GM21360 (cell line): Measurements from ENCODE around the gene ZIC5.

Experiments used
- ATAC-seq: cut with Tn5 transposase; IDR thresholded peaks from one replicate; pipeline ENCODE4 v1.9.1; 2021; ENCODE audit warnings: mild to moderate bottlenecking, moderate library complexity; ENCODE audit not compliant: unreplicated experiment

The ZIC5 gene

GRCh38 chr13:99971576-99972189 is at the start of gene ZIC5:
ZIC5 (minus strand) TSS chr13:99971767; CDS start chr13:99971603, 164 bp downstream.
- ATAC-seq: no peak

GRCh38 chr13:100019780-100020356 is 48.3 kb upstream of the ZIC5 start:
- ATAC-seq: no peak

DNA sequence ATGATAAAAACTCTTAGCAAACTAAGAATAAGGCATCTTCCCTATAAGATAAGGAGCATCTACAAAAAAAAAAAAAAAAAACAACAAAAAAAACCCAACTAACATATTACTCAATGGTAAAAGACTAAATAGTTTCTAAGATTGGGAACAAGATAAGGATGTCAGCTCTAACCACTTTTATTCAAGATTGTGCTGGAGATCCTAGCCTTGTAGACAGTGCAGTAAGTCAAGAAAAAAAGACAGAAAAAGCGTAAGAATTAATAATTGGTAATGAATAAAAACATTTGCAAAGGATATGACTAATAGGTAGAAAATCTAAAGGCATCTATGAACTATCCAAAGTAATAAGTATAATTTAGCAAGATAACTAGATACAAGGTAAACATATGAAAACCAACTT is 43.1 kb upstream of the ZIC5 start:
- ATAC-seq: no peak

- no peak for ATAC-seq
Observed at GRCh38 chr13:99998261-99998660, 26.7 kb upstream of the ZIC5 start.

DNA sequence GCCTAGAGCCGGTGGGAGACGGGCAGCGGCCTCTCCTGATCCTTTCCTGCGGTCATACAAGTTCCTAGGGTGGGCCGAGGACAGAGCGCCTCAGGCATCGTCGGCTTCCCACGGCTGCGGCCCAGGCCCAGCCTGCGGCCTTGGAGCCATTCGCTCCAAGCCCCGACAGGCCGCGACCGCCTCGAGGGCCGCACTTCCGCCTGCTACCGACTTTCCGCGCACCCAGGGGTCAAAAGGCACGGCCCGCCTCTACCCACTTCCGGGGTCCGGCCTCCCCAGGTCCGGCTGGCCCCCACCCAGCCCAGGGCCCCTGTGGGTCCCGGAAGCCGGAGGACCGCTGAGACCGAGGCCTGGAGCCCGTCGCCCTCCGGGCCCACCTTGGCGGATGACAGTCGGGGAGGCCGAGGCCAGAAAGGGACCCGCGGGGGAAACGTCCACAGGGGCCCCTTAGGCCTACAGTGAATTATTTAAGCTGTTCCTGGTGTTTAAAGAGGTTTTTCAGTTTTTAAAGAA is 26.2 kb upstream of the ZIC5 start:
- no peak for ATAC-seq

DNA sequence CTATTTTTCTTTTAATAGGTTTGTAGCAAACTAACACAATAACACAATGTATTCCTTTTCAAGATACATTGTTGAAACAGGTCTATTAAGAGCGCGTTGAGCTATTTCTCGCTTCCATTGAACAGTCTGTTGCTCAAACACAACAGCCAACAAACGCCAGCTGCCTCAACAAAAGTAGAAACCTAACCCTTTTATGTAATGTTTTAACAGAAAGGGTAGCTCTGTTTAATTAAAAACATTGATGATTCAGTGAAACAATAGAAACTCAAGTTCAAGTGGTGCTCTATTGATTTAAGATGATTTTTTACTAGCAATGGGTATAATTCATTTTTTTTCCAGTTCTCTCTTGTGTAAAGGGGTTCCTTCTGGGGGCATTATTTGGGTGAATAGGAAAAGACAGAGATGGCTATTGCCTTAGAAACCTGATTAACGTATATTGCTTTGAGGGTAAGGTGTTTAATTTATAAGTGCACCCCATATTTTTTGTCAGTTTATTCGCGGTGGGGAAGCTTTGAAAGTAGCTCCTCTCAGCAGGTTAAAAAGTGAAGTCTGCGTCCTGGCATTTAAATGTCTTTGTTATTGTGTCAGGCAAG is 24.9 kb upstream of the ZIC5 start:
- no peak for ATAC-seq

DNA sequence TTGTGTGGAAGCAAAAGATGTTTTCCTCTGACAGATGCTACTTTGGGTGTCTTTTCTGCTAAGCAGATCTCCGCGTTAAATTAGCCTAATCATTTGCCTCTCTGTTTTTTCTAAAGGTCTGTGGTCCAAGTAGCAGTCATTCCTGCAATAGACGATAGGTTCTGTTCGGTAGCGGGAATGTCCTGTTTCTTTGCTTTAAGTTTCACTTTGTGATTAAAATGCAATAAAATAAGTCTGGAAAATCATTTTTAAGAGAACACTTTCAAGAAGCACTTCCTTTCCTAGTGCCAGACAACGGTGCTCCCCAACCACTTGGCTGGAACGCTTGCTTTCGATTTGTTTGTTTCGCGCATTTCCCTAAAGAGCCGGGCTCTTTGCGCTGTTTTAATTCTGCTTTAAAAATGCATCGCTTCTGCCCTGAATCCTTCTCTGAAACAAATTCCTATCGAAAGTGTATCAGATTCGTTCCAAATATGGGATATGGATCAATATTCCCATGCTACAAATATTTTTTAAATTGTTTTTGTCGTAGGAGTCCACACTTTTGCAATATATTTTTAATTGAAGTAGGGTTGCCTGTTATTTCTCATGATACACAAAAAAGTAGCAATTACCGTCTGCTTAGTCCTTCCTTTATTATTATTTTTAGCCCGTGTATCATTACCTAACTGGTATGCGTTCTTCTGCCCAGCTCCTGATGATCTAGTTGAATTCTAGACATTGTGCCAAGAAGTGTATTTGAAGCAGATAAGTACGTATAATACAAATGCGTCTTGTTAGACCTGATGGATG is 24.2 kb upstream of the ZIC5 start:
- ATAC-seq: no peak

- no peak for ATAC-seq
Observed at GRCh38 chr13:99995104-99995588, 23.6 kb upstream of the ZIC5 start.

- ATAC-seq: no peak
Observed at GRCh38 chr13:99994638-99995020, 23.1 kb upstream of the ZIC5 start.

DNA sequence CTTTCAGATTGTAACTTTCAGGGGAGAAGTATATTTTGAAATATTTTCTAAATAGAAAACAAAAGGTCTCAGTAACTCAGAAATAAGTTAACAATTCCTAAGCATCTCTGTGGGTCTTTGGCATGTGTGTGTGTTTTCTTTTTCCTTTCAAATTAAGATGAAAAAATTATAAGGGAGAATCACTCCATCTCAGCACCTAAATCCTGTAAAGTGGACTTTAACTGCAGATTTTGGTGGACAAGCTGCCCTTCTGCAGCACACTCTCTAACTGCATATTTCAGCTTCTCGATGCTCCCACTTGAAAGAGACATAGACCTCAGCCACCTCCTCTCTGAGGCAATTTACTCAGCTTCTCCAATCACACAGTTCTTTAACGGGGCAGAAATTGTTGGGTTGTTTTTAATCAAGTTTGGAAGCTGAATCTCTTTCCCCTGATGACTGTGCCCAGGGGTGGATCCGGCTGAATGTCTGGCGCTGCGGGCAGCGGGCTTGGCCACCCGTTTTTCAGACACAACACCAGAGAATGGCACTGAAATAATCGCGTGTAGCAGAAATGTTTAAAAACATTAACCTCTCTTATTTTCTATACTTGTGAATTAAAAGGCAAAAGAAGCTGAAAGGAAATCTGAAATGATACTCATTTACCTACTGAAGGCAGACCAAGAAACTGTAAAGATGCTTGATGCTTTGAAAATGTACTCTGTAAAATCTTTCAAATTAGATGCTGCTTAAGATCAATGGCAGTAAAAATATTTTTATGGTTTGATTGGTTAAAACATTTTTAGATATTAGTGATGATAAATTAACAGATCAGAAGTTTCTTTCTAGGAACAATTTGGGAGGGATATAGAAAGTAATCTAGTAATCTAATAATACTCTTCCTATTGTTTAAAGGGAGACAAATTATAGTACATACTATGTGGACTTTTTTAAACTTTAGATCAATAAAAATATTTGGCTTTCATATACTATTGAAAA is 22.4 kb upstream of the ZIC5 start:
- no peak for ATAC-seq

- no peak for ATAC-seq
Observed at GRCh38 chr13:99992949-99993351, 21.4 kb upstream of the ZIC5 start.

GRCh38 chr13:99991828-99992775 is 20.5 kb upstream of the ZIC5 start:
- ATAC-seq: no peak

- ATAC-seq: no peak
Observed at GRCh38 chr13:99991013-99991827, 19.7 kb upstream of the ZIC5 start.

- no peak for ATAC-seq
Observed at GRCh38 chr13:99990126-99990977, 18.8 kb upstream of the ZIC5 start.

GRCh38 chr13:99989276-99990125 is 17.9 kb upstream of the ZIC5 start:
- ATAC-seq: no peak

DNA sequence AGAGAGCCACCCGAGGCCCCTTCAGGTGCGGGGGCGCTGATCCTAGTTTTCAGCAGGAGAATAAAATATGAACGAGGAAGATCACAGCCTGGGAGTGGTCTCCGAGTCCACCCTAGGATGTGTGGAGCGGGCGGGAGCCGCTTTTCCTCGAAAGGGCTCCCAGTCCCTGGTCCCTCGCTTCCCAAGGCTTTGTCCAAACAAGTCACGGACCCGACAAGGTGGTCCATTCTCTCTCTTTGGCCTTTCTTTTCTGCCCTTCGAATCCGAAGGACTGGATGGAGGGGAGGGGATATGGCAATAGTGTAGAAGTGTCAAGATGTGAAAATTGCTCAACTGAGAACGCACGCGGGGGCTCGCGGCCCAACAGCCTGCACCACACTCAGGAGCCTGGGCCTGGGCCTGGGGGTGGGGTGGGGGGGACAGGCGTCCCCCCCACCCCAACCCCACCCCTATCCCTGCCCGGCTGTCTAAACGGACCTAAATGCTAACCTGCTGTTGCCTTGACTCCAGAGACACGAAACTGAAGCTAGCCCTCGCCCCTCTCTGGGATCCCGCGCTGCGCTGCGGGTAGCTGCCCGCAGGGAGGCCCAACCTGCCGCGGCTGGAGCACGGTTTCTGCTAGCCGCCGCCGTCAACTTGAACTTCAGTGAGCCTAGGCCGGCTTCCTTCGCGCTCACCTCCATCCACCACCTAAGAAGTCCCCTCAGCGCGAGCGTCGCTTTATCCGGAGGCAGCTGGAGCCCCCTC is 17.1 kb upstream of the ZIC5 start:
- no peak for ATAC-seq
